Stimulated activated CD8-positive, alpha-beta memory T cell treated with anti-CD3 and anti-CD28 coated beads, Interleukin-15, amount 100 ng/mL, for 24 hours (primary cell): ENCODE data around the gene GAREM1.

Source experiments
- DNase-seq: peaks from one replicate; pipeline ENCODE4 v3.0.0-alpha.2; 2020; ENCODE audit warnings: low read depth

The GAREM1 gene

GRCh38 chr18:32425466-32425865 is 45.2 kb downstream of the GAREM1 start:
- DNase-seq: no peak

GRCh38 chr18:32424696-32425095 is 46.0 kb downstream of the GAREM1 start:
- no peak for DNase-seq

- no peak for DNase-seq
Measured at GRCh38 chr18:32422978-32423740, 47.5 kb downstream of the GAREM1 start.

GRCh38 chr18:32422201-32422600 is 48.5 kb downstream of the GAREM1 start:
- DNase-seq: no peak

GRCh38 chr18:32420084-32420750 is 50.5 kb downstream of the GAREM1 start:
- DNase-seq: no peak

GRCh38 chr18:32418148-32418547 is 52.5 kb downstream of the GAREM1 start:
- DNase-seq: no peak

GRCh38 chr18:32405588-32405987 is 65.1 kb downstream of the GAREM1 start:
- DNase-seq: no peak

GRCh38 chr18:32401621-32402020 is 69.1 kb downstream of the GAREM1 start:
- DNase-seq: no peak

GRCh38 chr18:32393407-32393806 is 77.3 kb downstream of the GAREM1 start:
- no peak for DNase-seq

- no peak for DNase-seq
Measured at GRCh38 chr18:32391126-32391525, 79.6 kb downstream of the GAREM1 start.

GRCh38 chr18:32389858-32390257 is 80.8 kb downstream of the GAREM1 start:
- DNase-seq: no peak

GRCh38 chr18:32389191-32389590 is 81.5 kb downstream of the GAREM1 start:
- DNase-seq: no peak

- no peak for DNase-seq
Measured at GRCh38 chr18:32386471-32386870, 84.2 kb downstream of the GAREM1 start.

- no peak for DNase-seq
Measured at GRCh38 chr18:32383050-32383819, 87.4 kb downstream of the GAREM1 start.

- DNase-seq: no peak
Measured at GRCh38 chr18:32381761-32382160, 88.9 kb downstream of the GAREM1 start.

- DNase-seq: no peak
Measured at GRCh38 chr18:32380559-32380958, 90.1 kb downstream of the GAREM1 start.

- no peak for DNase-seq
Measured at GRCh38 chr18:32379891-32380290, 90.8 kb downstream of the GAREM1 start.

- no peak for DNase-seq
Measured at GRCh38 chr18:32378705-32379104, 92.0 kb downstream of the GAREM1 start.

- DNase-seq: no peak
Measured at GRCh38 chr18:32373995-32374394, 96.7 kb downstream of the GAREM1 start.

GRCh38 chr18:32373505-32373904 is 97.2 kb downstream of the GAREM1 start:
- no peak for DNase-seq

- no peak for DNase-seq
Measured at GRCh38 chr18:32372381-32373061, 98.2 kb downstream of the GAREM1 start.

- DNase-seq: no peak
Measured at GRCh38 chr18:32372047-32372380, 98.7 kb downstream of the GAREM1 start.
